ENCODE data around the gene POTEF. TPM values are rescaled to one million over a fixed set of nuclear protein-coding genes. Genes with fewer than 3 reads are reported as not detected.
A peak's percentile ranks its signal among the peaks of the same experiment; 100 is the strongest.
"Not testable (repeated sequence)": the region's sequence is repeated elsewhere in the genome, so short reads cannot be mapped to it uniquely, and the experiment has no call there.

The POTEF gene
- polyA plus RNA-seq, 5 donors: 0.12 to 0.18 TPM; not detected in 3

GRCh38 chr2:130152816-130153595 lies 24.0 kb upstream of the POTEF start:
- DNase-seq: no peak

GRCh38 chr2:130152136-130152815 lies 23.3 kb upstream of the POTEF start:
- not testable (repeated sequence) for DNase-seq

GRCh38 chr2:130151145-130151512 lies 22.1 kb upstream of the POTEF start:
- DNase-seq: not testable (repeated sequence)

- no peak for DNase-seq
These were observed 21.4 kb upstream of the POTEF start for GRCh38 chr2:130150181-130151144.

GRCh38 chr2:130148515-130148914 lies 19.5 kb upstream of the POTEF start:
- not testable (repeated sequence) for DNase-seq

GRCh38 chr2:130145006-130145414 lies 16.0 kb upstream of the POTEF start, which contains the start of gene CCDC74B:
TSS of gene CCDC74B (minus strand) at chr2:130145112. CDS start at chr2:130144996, 116 bp downstream.
- DNase-seq: peak; percentile 19 to 25

- not testable (repeated sequence) for DNase-seq
These were observed 14.4 kb upstream of the POTEF start for GRCh38 chr2:130143266-130144039.

GRCh38 chr2:130142396-130143265 lies 13.6 kb upstream of the POTEF start:
- not testable (repeated sequence) for DNase-seq

GRCh38 chr2:130141645-130142370 lies 12.8 kb upstream of the POTEF start:
- DNase-seq: not testable (repeated sequence)

- not testable (repeated sequence) for DNase-seq
These were observed 12.0 kb upstream of the POTEF start for GRCh38 chr2:130141002-130141401.

- not testable (repeated sequence) for DNase-seq
These were observed 11.5 kb upstream of the POTEF start for GRCh38 chr2:130140516-130140915.

GRCh38 chr2:130139331-130140280 lies 10.6 kb upstream of the POTEF start:
- DNase-seq: not testable (repeated sequence)

GRCh38 chr2:130138841-130139251 lies 9.8 kb upstream of the POTEF start:
- not testable (repeated sequence) for DNase-seq

GRCh38 chr2:130138326-130138725 lies 9.3 kb upstream of the POTEF start:
- not testable (repeated sequence) for DNase-seq

GRCh38 chr2:130137118-130137517 lies 8.1 kb upstream of the POTEF start:
- DNase-seq: not testable (repeated sequence)

GRCh38 chr2:130136546-130136945 lies 7.5 kb upstream of the POTEF start:
- not testable (repeated sequence) for DNase-seq

GRCh38 chr2:130135692-130136541 lies 6.9 kb upstream of the POTEF start:
- no peak for DNase-seq

Data from right lung (tissue), 5 donors.